Globus pallidus (tissue), 1 donor: Measurements from ENCODE around the gene SPIN2A.
"Not testable (repeated sequence)": the region's sequence is repeated elsewhere in the genome, so short reads cannot be mapped to it uniquely, and the experiment has no call there.

ENCODE experiments used
- DNase-seq: peaks from one replicate; pipeline ENCODE4 v3.0.0-alpha.2; 2015; ENCODE audit warnings: low spot score

SPIN2A gene

DNA sequence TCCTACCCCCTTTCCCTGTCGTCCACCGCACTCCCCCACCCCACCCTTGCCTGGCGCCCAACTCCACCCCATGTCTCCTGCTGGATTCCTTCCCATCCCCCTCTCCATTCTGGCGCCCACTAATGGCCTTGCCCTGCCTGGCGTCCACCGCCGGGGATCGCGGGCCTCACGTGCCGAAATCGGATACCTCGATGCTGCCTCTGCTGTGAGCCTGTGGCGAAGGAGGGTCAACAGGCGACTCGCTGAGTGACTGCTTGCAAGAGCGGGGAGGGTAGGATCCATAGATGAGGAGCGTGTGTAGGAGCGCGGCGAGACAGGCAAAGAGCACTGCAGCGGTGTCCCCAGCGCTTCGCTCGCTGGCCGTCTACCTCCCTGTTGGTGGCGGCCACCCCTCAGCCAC, at the start of gene SPIN2A:
Gene SPIN2A (minus strand): TSS at position 325 of the 400 bp plus-strand sequence. CDS start 800 bp downstream, outside the sequence.
- DNase-seq: not testable (repeated sequence)

- no peak for DNase-seq
Measured at GRCh38 chrX:57178605-57179004, 41.4 kb upstream of the SPIN2A start.

- no peak for DNase-seq
Measured at GRCh38 chrX:57177070-57177469, 39.9 kb upstream of the SPIN2A start.

GRCh38 chrX:57172544-57172943, 35.3 kb upstream of the SPIN2A start:
- DNase-seq: no peak

DNA sequence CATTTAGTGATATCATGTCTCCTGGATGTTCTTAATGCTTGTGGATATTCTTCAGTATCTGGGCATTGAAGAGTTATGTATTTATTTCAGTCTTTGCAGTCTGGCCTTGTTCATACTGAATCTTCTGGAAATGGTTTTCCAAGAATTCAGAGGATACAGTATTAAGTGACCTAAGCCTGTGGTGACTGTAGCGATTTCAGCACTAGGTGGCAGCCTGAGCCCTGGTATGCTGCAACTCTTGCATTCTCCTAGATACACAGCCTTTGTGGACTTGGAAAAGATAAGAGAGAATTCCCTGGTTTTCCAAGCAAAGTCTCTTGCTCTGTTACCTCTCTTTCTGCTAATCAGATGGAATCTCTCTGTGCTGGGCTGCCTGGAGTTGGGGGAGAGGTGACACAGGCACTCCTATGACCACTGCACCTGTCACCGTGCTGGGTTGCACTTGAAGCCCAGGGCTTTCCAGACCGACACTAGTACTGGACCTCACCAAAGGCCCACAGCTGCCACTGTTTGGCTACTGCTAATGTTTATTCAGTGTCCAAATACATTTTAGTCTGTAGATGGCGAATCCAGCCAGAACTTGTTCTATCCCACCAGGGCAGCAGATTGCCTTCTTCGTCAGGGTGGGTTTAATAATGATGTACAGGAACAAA, 19.3 kb upstream of the SPIN2A start:
- DNase-seq: peak; percentile 18

DNA sequence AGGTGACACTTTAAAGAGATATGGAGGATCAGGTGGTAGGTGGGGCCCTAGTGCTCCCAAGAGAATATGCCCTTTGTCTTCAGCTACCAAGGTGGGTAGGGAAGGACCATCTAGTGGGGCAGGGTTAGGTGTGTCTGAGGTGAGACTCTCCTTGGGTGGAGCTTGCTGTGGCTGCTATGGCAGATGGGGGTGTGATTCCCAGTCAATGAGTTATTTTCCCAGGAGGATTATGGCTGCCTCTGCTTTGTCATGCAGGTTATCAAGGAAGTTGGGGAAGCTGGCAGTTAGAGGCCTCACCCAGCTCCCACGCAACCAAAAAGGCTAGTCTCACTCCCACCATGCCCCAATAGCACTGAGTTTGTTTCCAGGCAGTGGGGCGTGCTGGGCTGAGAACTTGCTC, 18.0 kb upstream of the SPIN2A start:
- no peak for DNase-seq

DNA sequence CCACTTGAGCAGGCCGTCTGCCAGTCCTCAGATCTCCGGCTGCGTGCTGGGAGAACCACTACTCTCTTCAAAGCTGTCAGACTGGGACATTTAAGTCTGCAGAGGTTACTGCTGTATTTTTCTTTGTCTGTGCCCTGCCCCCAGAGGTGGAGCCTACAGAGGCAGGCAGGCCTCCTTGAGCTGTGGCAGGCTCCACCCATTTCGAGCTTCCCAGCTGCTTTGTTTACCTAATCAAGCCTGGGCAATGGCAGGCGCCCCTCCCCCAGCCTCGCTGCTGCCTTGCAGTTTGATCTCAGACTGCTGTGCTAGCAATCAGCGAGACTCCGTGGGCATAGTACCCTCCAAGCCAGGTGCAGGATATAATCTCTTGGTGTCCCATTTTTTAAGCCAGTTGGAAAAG, 15.0 kb upstream of the SPIN2A start:
- DNase-seq: not testable (repeated sequence)

DNA sequence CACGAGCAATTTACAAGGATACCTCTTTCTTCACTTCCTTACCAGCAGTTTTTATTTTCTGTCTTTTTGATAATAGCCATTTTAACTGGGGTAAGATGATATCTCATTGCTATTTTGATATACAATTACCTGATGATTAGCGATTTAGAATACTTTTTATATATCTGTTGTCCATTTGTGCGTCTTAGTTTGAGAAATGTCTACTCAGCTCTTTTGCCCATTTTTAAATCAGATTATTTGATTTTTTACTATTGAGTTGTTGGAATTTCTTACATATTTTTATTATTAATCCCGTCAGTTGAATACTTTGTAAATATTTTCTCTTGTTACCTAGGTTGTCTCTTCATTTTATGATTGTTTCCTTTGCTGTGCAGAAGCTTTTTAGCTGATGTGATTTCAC, 1.5 kb upstream of the SPIN2A start:
- DNase-seq: no peak

GRCh38 chrX:57137501-57137900, 304 bp upstream of the SPIN2A start:
- no peak for DNase-seq

DNA sequence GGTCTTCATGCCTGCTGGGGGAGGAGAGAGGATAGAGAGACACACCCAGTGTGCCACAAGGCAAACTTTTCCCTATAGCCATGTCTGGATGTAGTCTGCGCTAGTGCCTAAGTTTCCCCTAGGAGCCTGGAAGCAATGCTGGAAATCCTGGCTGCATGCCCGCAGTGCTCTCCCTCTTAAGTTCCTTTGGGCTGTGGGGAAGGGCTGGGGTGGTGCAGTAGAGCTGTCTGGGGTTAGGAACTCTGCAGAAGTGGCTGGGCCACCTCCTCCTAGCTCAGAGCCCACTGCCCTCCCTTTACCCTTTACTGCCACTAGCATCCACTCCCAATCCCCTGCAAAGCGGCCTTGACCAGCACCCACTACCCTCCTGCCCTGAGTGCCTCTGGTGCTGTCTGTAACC, 608 bp downstream of the SPIN2A start:
- DNase-seq: not testable (repeated sequence)

DNA sequence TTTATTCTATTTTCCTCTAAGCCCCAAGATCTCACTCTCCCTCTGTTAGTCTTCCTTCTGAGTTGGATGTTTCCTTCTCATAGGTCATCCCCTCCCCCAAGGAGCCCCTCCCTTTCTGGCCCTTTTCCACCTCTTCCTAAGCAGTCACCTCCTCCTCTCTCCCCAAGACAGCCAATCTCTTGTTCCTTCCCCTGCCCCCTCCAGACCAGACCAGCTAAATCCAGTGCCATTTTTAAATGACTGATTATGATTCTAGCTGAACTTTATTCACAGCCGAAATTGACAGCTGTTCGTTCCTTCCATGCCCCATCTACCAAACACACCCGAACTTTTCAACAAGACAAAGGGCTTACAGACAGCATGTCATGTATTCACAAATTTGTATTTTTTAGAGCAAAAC, 1.9 kb downstream of the SPIN2A start:
- no peak for DNase-seq

- no peak for DNase-seq
Measured at GRCh38 chrX:57134702-57135101, 2.5 kb downstream of the SPIN2A start.

DNA sequence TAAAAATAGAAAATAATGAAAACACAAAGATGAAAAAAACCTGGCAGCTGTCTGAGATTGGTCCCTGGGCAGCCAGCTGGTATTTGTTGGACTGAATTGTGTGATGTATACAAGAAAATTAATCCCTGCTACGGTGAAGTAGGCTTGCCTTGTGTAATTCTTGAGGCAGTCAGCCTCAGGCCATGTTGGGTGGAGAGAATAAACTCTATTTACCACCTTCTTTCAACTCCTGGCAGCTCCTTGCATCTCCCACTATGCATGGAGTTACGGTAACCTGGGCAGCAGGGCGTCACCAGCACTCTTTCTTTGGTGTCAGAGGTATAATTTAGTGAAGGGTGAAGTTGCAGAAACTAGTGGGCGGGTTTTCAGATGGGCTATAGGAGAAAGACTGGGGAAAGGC, 3.5 kb downstream of the SPIN2A start:
- no peak for DNase-seq

- not testable (repeated sequence) for DNase-seq
Measured at GRCh38 chrX:57133284-57133683, 3.9 kb downstream of the SPIN2A start.

DNA sequence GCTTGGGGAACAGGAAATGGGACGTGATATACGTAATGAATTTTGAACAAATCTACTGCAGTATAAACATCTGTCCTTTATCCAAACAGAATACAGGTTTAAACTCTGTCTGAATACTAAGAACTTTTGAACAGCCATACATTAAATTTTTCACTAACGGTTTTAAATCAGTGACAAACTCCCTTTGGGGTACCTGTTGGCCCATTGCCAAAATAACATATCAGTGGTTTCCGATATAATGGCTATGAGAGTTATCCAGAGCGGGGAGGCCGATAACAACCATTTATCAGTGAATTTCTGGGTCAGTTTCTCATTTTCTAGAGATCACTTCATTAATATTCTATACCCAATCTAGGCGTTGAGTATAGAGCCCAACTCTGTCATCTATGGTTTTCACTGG, 5.2 kb downstream of the SPIN2A start:
- DNase-seq: no peak

- DNase-seq: no peak
Measured at GRCh38 chrX:57121816-57122215, 15.4 kb downstream of the SPIN2A start.

DNA sequence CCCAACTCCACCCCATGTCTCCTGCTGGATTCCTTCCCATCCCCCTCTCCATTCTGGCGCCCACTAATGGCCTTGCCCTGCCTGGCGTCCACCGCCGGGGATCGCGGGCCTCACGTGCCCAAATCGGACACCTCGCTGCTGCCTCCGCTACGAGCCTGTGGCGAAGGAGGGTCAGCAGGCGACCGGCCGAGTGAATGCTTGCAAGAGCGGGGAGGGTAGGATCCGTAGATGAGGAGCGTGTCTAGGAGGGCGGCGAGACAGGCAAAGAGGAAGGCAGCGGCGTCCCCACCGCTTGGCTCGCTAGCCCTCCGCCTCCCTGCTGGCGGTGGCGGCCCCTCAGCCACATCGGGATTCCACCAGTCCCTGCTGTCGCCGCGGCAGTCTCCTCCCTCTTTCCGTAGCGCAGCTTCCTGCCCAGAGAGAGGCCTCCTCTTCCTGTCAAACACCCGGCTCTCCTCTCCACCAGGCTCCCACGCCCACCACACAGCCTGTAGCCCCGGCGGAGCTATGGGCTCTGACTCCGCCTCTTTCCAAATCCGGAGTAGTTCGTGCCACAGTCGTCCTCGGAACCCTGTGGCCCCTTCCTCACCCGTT, 15.9 kb downstream of the SPIN2A start, which contains the start of gene SPIN2B:
Gene SPIN2B (minus strand): TSS at position 387 of the 594 bp plus-strand sequence.
- DNase-seq: peak; percentile 70

DNA sequence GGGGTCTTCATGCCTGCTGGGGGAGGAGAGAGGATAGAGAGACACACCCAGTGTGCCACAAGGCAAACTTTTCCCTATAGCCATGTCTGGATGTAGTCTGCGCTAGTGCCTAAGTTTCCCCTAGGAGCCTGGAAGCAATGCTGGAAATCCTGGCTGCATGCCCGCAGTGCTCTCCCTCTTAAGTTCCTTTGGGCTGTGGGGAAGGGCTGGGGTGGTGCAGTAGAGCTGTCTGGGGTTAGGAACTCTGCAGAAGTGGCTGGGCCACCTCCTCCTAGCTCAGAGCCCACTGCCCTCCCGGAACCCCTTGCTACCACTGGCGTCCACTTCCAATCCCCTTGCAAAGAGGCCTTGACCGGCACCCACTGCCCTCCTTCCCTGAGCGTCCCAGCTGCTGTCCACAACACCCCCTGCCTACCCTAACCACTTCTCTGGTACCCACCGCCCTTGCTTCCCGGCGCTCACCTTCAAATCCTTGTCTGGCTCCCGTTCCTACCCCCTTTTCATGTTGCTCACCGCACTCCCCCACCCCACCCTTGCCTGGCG, 16.5 kb downstream of the SPIN2A start:
- DNase-seq: not testable (repeated sequence)

DNA sequence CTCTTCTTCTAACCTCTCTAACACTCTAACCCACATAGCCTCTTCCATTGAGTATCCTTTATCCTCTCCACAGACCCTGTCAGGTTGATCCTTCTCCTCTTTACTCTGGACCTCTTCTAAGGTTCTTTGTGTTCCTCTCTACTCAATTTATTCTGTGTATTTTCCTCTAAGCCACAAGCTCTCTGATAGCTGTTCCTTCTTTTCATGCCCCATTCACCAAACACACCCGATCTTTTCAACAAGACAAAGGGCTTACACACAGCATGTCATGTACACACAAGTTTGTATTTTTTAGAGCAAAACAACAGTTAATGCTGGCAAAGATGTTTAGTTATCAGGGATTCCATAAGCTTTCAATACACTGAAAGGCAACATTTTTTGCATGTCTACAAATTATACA, 17.8 kb downstream of the SPIN2A start:
- peak; percentile 15 for DNase-seq

- DNase-seq: not testable (repeated sequence)
Measured at GRCh38 chrX:57117566-57117965, 19.6 kb downstream of the SPIN2A start.

DNA sequence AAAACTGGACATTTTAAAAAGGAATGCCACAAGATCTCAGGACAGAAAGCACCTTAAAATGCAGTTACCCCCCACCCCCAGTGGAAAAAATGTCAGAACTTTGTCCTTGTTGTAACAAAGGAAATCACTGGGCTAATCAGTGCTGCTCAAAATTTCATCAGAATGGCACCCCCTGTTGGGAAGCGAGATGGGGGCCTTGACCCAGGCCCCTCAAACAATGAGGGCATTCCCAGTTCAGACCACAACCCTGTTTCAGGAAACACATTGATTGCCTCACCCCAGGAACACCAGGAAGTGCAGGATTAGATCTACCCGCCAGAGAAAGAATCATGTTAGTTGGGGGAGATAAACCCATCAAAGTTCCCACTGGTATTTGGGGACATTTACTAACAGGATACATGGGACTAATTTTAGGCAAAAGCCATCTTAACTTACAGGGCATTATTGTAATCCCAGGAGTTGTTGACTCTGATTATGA, 32.2 kb downstream of the SPIN2A start:
- DNase-seq: no peak

GRCh38 chrX:57104406-57104805, 32.8 kb downstream of the SPIN2A start:
- DNase-seq: no peak

GRCh38 chrX:57103489-57103888, 33.7 kb downstream of the SPIN2A start:
- DNase-seq: no peak
